HCT116 (cell line): Measurements from ENCODE around the gene TPSD1. TPM values are rescaled to one million over a fixed set of nuclear protein-coding genes. Genes with fewer than 3 reads are reported as not detected.

Experiments
- ATAC-seq: fragments of 200-7000 bp; cut with Tn5 transposase; 2 replicates; pipeline ENCODE4 v1.9.1; 2020; ENCODE audit warnings: mild to moderate bottlenecking, moderate library complexity
- BruUV-seq: library from RNA; stranded (reverse); fragments of 400-500 nt; replicated peaks from 2 replicates; lab custom pipeline; 2021; lab: Mats Ljungman, UMichigan
- CTCF ChIA-PET: fragments of 300-600 bp; sonication (Branson Sonifier 250); formaldehyde crosslinking; loops from one replicate; lab custom pipeline; 2021; ENCODE audit warnings: antibody characterized with exemption; lab: Charles Lee
- POLR2A ChIA-PET: fragments of 300-600, 350-600 bp; sonication (Branson Sonifier 250); formaldehyde crosslinking; loops from one replicate; lab custom pipeline; 2021; ENCODE audit warnings: antibody characterized with exemption; lab: Charles Lee
- RAD21 ChIA-PET, 2 experiments: fragments of 300-600 bp; sonication (Branson Sonifier 250); formaldehyde crosslinking; loops; one replicate each; lab custom pipeline; 2023; ENCODE audit warnings: low total read pairs in 2 of 2; ENCODE audit not compliant: uncharacterized antibody in 2 of 2, unreplicated experiment in 2 of 2, low non-redundant PET in 1 of 2; lab: Charles Lee
- DNase-seq: peaks from one replicate; pipeline ENCODE4 v3.0.0-alpha.2; 2010; ENCODE audit warnings: low read depth, low spot score
- H2AFZ ChIP-seq: fragments of 200-600 bp; shearing (Covaris generic), sonication (generic); 2 replicates; pipeline ENCODE4 v1.6.1; 2017; ENCODE audit warnings: low read depth, mixed run types, mixed read lengths, antibody characterized with exemption, low read length; ENCODE audit not compliant: poor library complexity, severe bottlenecking
- H3K27ac ChIP-seq: 2 replicates; pipeline ENCODE4 v1.5.1; 2012; ENCODE audit warnings: low read depth, low read length
- H3K27me3 ChIP-seq: fragments of 200-600 bp; sonication (generic); 2 replicates; pipeline ENCODE4 v1.6.1; 2016; ENCODE audit warnings: mixed run types, low read length, mixed read lengths; ENCODE audit not compliant: insufficient read depth
- H3K36me3 ChIP-seq, 2 experiments: fragments of 200-500 bp in 1 of 2; fragments of 200-600 bp in 1 of 2; sonication (Bioruptor generic) in 1 of 2; sonication (generic) in 1 of 2; 2 replicates each; pipeline versions ENCODE4 v1.5.1 to v1.6.1; 2014 to 2016; ENCODE audit warnings: low read length in 2 of 2, inconsistent platforms in 1 of 2, mixed read lengths in 1 of 2, mixed run types in 1 of 2; ENCODE audit not compliant: insufficient read depth in 2 of 2, control insufficient read depth in 1 of 2
- H3K4me1 ChIP-seq, 2 experiments: fragments of 200-600 bp in 1 of 2; sonication (generic) in 1 of 2; 2 replicates each; pipeline versions ENCODE4 v1.5.1 to v1.6.1; 2012 to 2017; ENCODE audit warnings: low read length in 2 of 2, inconsistent platforms in 1 of 2, mild to moderate bottlenecking in 1 of 2, mixed read lengths in 1 of 2, mixed run types in 1 of 2, moderate library complexity in 1 of 2; ENCODE audit not compliant: insufficient read depth in 2 of 2, control insufficient read depth in 1 of 2
- H3K4me2 ChIP-seq: fragments of 200-600 bp; sonication (generic); 2 replicates; pipeline ENCODE4 v1.6.1; 2017; ENCODE audit warnings: mixed run types, low read length, mixed read lengths
- H3K4me3 ChIP-seq, 2 experiments: fragments of 200-600 bp in 1 of 2; sonication (generic) in 1 of 2; replicated peaks in 1 of 2; 2 replicates each; pipeline ENCODE4 v1.5.1; 2011 to 2016; ENCODE audit warnings: low read length in 2 of 2, control low read depth in 1 of 2, low read depth in 1 of 2, mild to moderate bottlenecking in 1 of 2, mixed read lengths in 1 of 2, mixed run types in 1 of 2
- H3K79me2 ChIP-seq: fragments of 200-600 bp; sonication (generic); 2 replicates; pipeline ENCODE4 v1.6.1; 2017; ENCODE audit warnings: mild to moderate bottlenecking, mixed run types, low read length, moderate library complexity, mixed read lengths; ENCODE audit not compliant: insufficient read depth
- H3K9ac ChIP-seq: fragments of 200-600 bp; sonication (generic); 2 replicates; pipeline ENCODE4 v1.6.1; 2016; ENCODE audit warnings: low read length, mixed read lengths
- H3K9me2 ChIP-seq: fragments of 200-600 bp; sonication (generic), shearing (Covaris generic); 2 replicates; pipeline ENCODE4 v1.6.1; 2017; ENCODE audit warnings: mixed run types, mild to moderate bottlenecking, moderate library complexity; ENCODE audit not compliant: insufficient read depth
- H3K9me3 ChIP-seq, 2 experiments: fragments of 200-500 bp in 1 of 2; fragments of 200-600 bp in 1 of 2; sonication (Bioruptor generic) in 1 of 2; sonication (generic) in 1 of 2; 2 replicates each; pipeline ENCODE4 v1.6.1; 2014 to 2017; ENCODE audit warnings: low read length in 2 of 2, mixed read lengths in 2 of 2, inconsistent platforms in 1 of 2, low read depth in 1 of 2, mild to moderate bottlenecking in 1 of 2, mixed run types in 1 of 2, moderate library complexity in 1 of 2; ENCODE audit not compliant: control insufficient read depth in 1 of 2, insufficient read depth in 1 of 2
- H4K20me1 ChIP-seq: fragments of 200-600 bp; sonication (generic), shearing (Covaris generic); 2 replicates; pipeline ENCODE4 v1.6.1; 2017; ENCODE audit warnings: mixed run types, mild to moderate bottlenecking, moderate library complexity; ENCODE audit not compliant: insufficient read depth
- CEBPB ChIP-seq: IDR thresholded peaks from 2 replicates; pipeline ENCODE4 v1.6.1; 2012; ENCODE audit warnings: low read depth
- EGR1 ChIP-seq: IDR thresholded peaks from 2 replicates; pipeline ENCODE4 v1.6.1; 2012; ENCODE audit warnings: low read depth
- ELF1 ChIP-seq: IDR thresholded peaks from 2 replicates; pipeline ENCODE4 v1.6.1; 2012; ENCODE audit warnings: low read depth, borderline replicate concordance
- FOSL1 ChIP-seq: IDR thresholded peaks from 2 replicates; pipeline ENCODE4 v1.6.1; 2012; ENCODE audit warnings: low read depth
- JUND ChIP-seq: IDR thresholded peaks from 2 replicates; pipeline ENCODE4 v1.6.1; 2012
- POLR2A ChIP-seq: IDR thresholded peaks from 2 replicates; pipeline ENCODE4 v1.7.0; 2011; ENCODE audit warnings: borderline replicate concordance; ENCODE audit not compliant: insufficient read depth, insufficient read length; ENCODE audit errors: extremely low read depth
- POLR2AphosphoS5 ChIP-seq: IDR thresholded peaks from 2 replicates; pipeline ENCODE4 v1.6.1; 2011; ENCODE audit warnings: mild to moderate bottlenecking, low read depth, low read length, moderate library complexity
- RAD21 ChIP-seq: IDR thresholded peaks from 2 replicates; pipeline ENCODE4 v1.6.1; 2012; ENCODE audit warnings: low read depth, mild to moderate bottlenecking
- SIN3A ChIP-seq: IDR thresholded peaks from 2 replicates; pipeline ENCODE4 v1.6.1; 2012; ENCODE audit warnings: low read depth
- SP1 ChIP-seq: IDR thresholded peaks from 2 replicates; pipeline ENCODE4 v1.6.1; 2012; ENCODE audit warnings: low read depth
- SRF ChIP-seq: IDR thresholded peaks from 2 replicates; pipeline ENCODE4 v1.6.1; 2012; ENCODE audit warnings: low read depth
- TCF7L2 ChIP-seq: IDR thresholded peaks from 2 replicates; pipeline ENCODE4 v1.7.0; 2011; ENCODE audit warnings: borderline replicate concordance, inconsistent platforms; ENCODE audit not compliant: insufficient read depth, insufficient read length; ENCODE audit errors: extremely low read depth
- ZFX ChIP-seq: fragments of 450-650 bp; IDR thresholded peaks from 2 replicates; pipeline ENCODE4 v1.6.1; 2017
- ZNF274 ChIP-seq: fragments of 200-500 bp; sonication (Bioruptor generic); IDR thresholded peaks from 2 replicates; pipeline ENCODE4 v1.6.1; 2014; ENCODE audit warnings: mild to moderate bottlenecking, low read depth, low read length, inconsistent platforms
- intact Hi-C: fragments of 100-400 bp; cut with micrococcal nuclease; formaldehyde crosslinking; loops from 2 replicates; pipeline ENCODE4 v1.10.0; 2022
- total RNA-seq: library from RNA; stranded (reverse); gene quantifications from one replicate; pipeline ENCODE4 v1.2.1, GENCODE V29; 2021; ENCODE audit not compliant: unreplicated experiment
- TF ChIP-seq, protein P1 (sequence below): IDR thresholded peaks from 2 replicates; pipeline ENCODE4 v1.6.1; 2012
- TF ChIP-seq, protein P2 (sequence below): IDR thresholded peaks from 2 replicates; pipeline ENCODE4 v1.6.1; 2012
- TF ChIP-seq, protein P3 (sequence below): IDR thresholded peaks from 2 replicates; pipeline ENCODE4 v1.6.1; 2011; ENCODE audit warnings: mild to moderate bottlenecking, low read length, moderate library complexity; ENCODE audit not compliant: insufficient replicate concordance; ENCODE audit errors: extremely low read depth

The TPSD1 gene
- total RNA-seq, 1 experiment from 2014 or later, result not detected

DNA sequence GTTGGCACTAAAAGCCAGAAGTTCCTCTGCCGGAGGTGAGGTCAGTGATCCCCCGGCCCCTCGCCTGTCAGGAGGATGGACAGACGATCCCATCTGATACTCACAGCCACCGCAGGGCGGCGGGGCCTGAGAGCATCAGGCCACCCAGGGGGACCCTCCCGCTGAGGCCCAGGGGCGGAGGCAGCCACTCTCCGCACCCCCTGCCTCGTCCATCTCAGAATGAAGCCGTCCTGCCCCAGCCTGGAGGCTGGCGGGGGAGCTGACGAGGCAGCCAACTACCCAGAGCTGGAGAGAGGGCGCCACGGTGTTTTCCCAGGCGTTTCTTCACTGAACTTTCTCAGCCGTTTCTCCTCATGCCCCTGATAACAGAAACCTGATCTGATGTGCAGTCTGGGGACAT is 22.6 kb downstream of the TPSD1 start:
- peaks cover 0 to 7% of the 10 kb centered on the region in 2 experiments; a peak in 1 of 4 replicates for H3K4me1 ChIP-seq
- ATAC-seq, result 0 out of 2 replicates have a peak, but pooled peaks have one; percentile 18
- H3K27ac ChIP-seq, result no peak overlapping the region
- no peaks in the 10 kb centered on the region for H4K20me1 ChIP-seq
- TF ChIP-seq ELF1 (no peak), EGR1 (no peak)
- TF ChIP-seq, all 23 proteins: peak for 0
- DNase-seq, result no peak
- RAD21 ChIA-PET, result no interaction called here
- Histone ChIP-seq H3K79me2 (no peaks in the 10 kb centered on the region), H3K9me2 (no peaks in the 10 kb centered on the region), H3K4me3 (no peak overlapping the region), H3K9ac (no peak overlapping the region), H3K27me3 (no peaks in the 10 kb centered on the region), H3K9me3 (no peaks in the 10 kb centered on the region), H3K36me3 (no peaks in the 10 kb centered on the region), H2AFZ (no peak overlapping the region), H3K4me2 (no peak overlapping the region)
- POLR2A ChIA-PET, result no interaction called here
- intact Hi-C loops, result no loop called here
- CTCF ChIA-PET, result no interaction called here
- BruUV-seq, result no TSS peak

DNA sequence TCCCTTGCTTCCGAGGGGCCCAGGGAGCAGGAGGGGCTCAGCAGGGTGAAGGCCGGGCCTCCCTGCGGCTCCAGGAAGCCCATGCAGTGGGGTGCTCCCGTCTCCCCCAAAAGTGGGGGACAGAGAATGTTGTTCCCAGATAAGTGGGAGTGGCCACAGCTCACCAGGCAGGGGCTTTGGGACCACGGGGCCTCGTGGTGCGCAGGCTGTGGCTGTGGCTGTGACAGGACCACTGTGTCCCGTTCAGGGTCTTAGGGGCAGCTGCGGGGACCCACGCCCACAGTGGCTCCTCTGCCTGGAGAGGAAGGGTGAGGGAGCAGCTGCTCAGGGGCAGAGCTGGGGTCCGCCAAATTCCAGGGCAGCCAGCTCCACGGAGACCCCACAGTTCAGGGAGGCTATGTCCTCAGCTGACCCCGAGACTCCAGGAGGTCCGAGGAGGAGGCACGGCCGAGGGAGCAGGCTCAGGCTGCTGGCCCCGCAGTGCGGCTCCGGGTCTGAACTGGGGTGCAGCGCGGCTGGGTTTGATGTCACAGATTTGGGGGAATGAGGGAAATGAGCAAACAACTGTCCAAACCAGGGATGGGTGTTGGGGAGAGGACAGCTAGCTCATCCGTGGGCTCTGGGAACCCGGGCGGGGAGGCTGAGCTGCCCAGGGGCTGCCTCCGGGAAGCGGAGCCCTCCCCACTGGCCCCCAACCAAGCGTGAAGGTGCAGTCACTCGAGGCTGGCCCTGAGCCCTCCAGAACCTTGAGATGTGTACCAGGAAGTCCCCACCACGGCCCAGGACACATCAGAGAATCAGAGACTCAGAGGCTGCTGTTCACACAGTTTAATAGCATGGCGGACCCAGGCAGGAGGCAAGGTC is 23.4 kb downstream of the TPSD1 start:
- ATAC-seq (no peak), DNase-seq (no peak)
- ChIA-PET RAD21 (no interaction called here), POLR2A (no interaction called here), CTCF (no interaction called here)
- TF ChIP-seq ELF1 (no peak), EGR1 (no peak), ZNF274 (no peak), CEBPB (no peak), SP1 (no peak), JUND (no peak), FOSL1 (no peak), RAD21 (no peak), ZFX (no peak), TCF7L2 (no peak), SIN3A (no peak), SRF (no peak), POLR2AphosphoS5 (no peak), POLR2A (no peak)
- TF ChIP-seq, protein P1, sequence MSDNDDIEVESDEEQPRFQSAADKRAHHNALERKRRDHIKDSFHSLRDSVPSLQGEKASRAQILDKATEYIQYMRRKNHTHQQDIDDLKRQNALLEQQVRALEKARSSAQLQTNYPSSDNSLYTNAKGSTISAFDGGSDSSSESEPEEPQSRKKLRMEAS, result no peak
- TF ChIP-seq, protein P2, sequence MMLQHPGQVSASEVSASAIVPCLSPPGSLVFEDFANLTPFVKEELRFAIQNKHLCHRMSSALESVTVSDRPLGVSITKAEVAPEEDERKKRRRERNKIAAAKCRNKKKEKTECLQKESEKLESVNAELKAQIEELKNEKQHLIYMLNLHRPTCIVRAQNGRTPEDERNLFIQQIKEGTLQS, result no peak
- TF ChIP-seq, protein P3, sequence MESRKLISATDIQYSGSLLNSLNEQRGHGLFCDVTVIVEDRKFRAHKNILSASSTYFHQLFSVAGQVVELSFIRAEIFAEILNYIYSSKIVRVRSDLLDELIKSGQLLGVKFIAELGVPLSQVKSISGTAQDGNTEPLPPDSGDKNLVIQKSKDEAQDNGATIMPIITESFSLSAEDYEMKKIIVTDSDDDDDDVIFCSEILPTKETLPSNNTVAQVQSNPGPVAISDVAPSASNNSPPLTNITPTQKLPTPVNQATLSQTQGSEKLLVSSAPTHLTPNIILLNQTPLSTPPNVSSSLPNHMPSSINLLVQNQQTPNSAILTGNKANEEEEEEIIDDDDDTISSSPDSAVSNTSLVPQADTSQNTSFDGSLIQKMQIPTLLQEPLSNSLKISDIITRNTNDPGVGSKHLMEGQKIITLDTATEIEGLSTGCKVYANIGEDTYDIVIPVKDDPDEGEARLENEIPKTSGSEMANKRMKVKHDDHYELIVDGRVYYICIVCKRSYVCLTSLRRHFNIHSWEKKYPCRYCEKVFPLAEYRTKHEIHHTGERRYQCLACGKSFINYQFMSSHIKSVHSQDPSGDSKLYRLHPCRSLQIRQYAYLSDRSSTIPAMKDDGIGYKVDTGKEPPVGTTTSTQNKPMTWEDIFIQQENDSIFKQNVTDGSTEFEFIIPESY, result no peak
- H3K36me3 ChIP-seq, result no peaks in the 10 kb centered on the region
- no peaks in the 10 kb centered on the region for H3K79me2 ChIP-seq
- H2AFZ ChIP-seq, result no peak overlapping the region
- H3K4me3 ChIP-seq, result no peak overlapping the region
- H3K9me3 ChIP-seq, result no peaks in the 10 kb centered on the region
- BruUV-seq, result no TSS peak
- peaks cover 0 to 10% of the 10 kb centered on the region in 2 experiments; a peak in 1 of 4 replicates for H3K4me1 ChIP-seq
- H3K27ac ChIP-seq, result no peak overlapping the region
- no peak overlapping the region for H3K9ac ChIP-seq
- H3K4me2 ChIP-seq, result no peak overlapping the region
- no peaks in the 10 kb centered on the region for H3K27me3 ChIP-seq
- no peaks in the 10 kb centered on the region for H4K20me1 ChIP-seq
- intact Hi-C loops, result no loop called here
- no peaks in the 10 kb centered on the region for H3K9me2 ChIP-seq
